Activated T-cell treated with anti-CD3 and anti-CD28 coated beads for 4 hours (primary cell): ENCODE data around the gene SLC13A3.
"Not testable (repeated sequence)": the region's sequence is repeated elsewhere in the genome, so short reads cannot be mapped to it uniquely, and the experiment has no call there.

Experiments used
- DNase-seq: peaks from one replicate; pipeline ENCODE4 v3.0.0-alpha.2; 2020

The SLC13A3 gene

GRCh38 chr20:46681032-46681854, 30.0 kb upstream of the SLC13A3 start:
- DNase-seq: peak; percentile 69

DNA sequence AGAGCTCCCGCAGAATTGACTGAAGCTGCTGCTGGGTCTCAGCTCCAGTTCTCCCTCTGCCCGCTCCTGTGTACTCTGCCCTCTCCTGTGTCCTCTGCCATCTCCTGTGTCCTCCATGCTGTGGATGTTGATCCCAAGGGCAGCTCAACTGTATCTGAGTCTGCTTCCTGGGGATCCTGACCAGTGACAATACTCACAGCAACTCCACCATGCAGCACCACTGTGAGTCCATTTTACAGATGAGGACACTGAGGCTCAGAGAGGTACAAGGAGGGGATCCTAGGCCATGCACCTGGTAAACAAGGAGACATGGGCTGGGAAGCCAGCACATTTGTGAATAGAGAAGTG, 29.4 kb upstream of the SLC13A3 start:
- DNase-seq: no peak

- no peak for DNase-seq
These were observed 27.3 kb upstream of the SLC13A3 start for GRCh38 chr20:46678516-46678915.

DNA sequence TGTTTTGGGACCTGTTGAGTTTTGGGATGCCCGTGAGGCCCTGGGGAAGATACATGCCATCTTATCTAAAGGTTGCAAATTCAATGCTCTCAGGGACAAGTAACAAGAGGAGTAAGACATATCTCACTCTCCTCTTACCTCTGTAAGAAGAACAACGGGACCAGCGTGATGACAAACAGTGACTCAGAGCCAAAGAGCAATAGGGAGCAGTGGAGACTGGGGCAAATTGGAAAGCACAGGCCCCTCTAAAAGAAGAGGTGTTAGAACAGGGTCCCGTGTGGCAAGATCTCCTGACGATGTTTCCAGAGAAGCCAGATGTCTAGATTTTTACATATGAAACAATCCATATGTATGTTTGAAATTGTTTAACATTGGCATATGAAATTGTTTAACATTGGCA, 26.3 kb upstream of the SLC13A3 start:
- no peak for DNase-seq

GRCh38 chr20:46676649-46677316, 25.5 kb upstream of the SLC13A3 start:
- DNase-seq: not testable (repeated sequence)

DNA sequence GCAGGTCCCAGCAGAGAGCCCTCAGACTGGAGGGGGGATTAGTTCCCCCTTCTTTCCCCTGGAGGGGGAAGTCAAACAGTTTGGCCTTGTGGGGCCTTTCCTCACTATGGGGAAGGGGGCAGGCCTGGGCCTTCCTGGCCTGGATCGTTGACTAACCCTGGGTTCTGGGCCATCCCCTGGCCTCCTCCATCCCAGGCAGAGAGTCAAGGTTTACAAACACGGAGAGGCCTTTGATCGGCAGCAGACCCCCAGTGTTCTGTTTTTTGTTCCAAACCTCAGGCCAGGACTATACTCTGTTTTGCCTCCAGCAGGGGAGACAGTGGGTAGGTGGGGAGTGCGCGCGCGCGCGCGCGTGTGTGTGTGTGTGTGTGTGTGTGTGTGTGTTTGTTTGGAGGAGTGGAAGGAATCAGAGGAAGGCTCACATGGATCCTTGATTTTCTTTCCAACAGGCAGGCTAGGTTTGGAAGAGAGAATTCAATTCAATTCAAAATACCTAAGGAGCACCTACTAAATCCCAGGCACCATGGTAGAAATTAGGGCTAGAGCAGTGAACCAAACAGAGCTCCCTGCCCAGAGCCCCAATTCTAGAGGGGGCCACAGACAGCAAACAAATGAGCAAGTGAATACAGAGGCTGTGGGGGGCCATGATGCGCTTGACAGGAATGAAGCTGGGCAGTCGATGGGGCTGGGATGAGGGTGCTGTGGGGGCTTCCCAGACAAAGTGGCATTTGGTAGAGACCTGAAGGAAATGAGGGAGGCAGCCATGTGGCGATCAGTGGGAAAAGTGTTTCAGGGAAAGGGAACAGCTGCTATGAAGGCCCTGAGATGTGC, 23.2 kb upstream of the SLC13A3 start:
- DNase-seq: no peak

DNA sequence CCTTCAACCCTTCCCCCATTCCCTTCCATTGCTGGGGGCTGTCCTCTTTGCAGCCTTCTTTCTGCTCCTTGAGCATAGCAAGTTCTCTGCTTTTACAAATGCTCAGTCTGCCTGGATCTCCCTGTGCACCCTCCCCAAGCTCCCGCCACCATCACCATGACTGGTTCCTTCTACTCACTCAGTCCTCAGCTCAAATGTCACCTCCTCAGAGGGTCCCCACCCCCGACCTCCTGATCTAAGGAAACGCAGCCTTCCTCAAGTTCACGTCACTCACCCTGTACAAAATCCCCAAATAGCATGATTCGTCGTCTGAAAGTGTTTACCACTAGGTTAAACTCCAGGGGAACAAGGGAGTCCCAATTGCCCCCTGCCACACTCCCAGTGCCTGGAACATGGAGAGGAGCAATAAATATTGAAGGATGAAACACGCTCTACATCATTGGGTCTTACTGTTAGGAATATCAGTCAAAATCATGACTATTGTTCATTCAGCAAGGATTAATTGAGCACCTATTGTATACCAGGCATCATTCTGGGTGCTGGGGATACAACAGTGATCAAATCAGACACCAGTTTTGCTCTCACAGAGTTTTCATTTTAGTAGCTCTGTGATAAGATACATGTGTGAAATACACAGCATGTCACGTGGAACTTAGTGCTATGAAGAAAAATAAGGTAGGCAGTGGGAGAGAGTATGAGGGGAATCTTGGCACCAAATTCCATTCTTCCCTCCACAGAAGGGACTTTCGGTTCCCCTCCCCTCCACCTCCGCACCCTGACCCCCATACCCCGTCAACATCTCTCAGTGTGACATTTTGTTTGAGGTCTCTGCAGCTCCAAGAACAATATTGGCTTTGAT, 22.4 kb upstream of the SLC13A3 start:
- no peak for DNase-seq

- DNase-seq: no peak
These were observed 21.4 kb upstream of the SLC13A3 start for GRCh38 chr20:46672543-46673148.

DNA sequence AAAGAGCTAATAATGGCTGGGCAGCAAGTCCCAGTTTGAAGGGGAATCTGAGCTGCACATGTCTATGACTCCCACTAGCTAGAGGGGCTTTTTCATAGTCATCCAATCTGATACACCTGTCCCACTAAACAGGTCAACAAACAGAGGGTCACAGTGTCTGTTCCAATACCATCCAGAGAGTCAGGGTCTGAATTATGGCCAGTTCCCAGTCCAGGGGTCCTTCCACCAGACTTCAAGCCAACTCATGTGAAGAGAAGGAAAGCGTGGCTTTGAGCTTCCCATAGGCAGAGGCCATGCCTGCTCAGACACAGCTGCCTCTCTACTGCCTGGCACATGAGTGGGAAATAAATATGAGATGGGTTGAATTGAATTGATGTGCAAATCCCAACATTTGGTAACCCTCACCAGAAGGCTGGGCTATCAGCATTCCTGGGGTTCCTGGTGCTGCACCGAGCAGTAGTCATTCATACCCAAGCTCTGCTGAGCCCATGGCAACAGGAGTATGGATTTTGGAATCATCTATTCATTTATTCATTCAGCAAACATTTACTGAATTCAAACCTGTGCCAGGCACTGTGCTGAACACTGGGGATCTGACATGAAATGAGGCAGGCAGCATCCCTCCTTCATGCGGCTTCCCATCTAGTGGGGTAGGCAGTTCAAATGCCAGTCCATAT, 20.7 kb upstream of the SLC13A3 start:
- DNase-seq: no peak

DNA sequence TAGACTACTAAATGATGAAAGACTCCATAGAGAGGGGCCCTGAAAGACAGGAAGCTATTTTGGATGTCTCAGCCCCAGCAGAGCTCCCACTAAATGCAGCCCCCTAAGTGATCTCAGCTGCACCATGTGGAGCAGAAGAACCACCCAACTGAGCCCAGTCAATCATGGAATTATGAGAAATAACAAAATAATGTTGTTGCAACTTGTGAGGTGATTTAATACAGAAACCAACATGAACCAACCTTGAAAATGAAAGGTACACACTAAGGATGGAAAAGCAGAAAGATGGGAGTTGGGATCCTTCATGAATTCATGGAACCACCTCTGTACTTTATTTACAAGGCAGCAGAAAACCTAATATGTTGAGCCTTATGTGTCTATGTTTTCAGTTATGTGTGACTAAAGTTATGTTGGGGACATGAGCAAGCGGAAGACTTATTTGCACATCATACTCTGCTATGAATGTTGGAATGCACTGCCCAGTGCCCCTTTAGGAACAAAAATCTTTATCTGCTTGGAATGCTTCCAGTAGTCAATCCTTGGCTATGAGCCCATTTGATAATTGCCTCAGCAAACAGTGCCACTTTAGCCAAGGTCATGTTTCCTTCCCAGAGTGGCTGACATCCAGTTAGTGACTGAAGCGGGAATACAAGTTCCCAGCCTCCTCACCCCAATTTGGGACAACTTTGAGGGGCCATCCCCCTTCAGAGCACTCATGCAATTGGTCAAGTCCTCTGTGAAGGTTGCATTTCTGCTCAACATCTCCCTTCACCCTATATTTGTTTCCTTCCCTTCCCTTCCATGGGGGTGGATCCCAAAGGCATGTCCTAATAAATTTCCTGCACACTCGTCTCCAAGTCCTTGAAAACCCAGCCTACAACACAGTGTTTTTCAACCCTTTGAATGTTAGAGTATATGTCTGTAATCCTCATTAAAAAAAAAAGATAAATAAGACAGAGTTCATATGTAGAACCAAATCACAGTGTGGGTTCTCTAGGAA, 19.6 kb upstream of the SLC13A3 start:
- no peak for DNase-seq

- no peak for DNase-seq
These were observed 18.9 kb upstream of the SLC13A3 start for GRCh38 chr20:46670228-46670584.

DNA sequence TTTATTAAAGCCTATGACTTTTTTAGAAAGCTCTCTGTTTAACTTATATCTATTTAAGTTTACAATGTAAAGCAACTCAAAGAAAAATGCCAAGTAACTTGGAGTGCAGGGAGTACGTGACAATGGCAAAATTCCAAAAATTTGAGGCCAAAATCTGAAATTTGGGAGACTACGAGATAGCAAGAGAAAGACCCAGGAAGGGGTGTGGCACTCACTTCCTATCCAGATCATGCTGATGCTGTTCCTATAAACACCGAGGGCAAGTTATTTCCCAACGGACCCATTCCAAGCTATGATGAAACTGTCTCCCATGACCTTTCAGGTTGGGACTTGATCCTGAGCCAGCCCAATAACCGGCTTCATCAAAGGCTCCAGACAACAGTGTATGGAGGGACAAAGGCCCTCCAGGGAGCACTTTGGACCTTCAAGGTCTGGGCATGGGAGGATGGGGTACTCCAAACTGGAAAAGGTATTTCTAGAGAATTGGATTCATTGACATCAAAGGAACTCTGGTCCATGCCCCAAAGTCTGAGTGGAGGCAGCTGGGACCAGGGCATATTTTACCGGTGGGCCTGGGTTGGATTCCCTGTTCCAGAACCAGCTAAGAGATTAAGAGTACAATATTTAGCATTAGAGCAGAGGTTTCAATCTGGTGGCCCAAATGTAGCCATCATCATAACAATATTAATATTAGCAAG, 15.7 kb upstream of the SLC13A3 start:
- DNase-seq: no peak

DNA sequence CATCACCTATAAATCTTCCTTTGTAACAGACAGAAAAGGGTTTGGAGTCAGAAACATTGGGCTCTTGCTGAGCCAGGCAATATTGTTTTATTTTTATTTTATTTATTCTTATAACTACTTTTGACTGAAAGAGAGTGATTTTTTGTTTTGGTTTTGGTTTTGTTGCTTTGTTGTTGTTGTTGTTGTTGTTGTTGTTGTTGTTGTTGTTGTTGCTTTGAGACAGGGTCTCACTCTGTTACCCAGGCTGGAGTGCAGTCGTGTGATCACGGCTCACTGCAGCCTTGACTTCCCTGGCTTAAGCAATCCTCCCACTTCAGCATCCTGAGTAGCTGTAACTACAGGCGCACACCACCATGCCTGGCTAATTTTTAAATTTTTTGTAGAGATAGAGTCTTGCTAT, 15.0 kb upstream of the SLC13A3 start:
- DNase-seq: no peak

- no peak for DNase-seq
These were observed 14.3 kb upstream of the SLC13A3 start for GRCh38 chr20:46665602-46666001.

DNA sequence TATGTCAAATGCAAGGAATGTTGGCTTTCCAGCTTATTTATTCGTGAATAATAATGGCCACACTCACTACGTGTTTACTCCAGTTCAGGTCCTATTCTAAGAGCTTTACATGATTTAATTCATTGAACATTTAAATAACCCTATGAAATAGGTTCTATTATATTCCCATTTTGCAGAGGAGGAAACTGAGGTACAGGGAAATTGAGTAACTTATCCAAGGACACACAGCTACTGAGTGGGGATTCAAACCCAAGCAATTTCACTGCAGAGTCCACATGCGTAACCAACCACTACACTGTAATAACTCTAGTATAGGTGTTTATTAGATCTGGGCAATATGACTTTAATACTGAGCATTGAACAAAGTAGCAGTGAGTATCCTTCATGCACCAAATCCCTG, 12.3 kb upstream of the SLC13A3 start:
- DNase-seq: no peak

DNA sequence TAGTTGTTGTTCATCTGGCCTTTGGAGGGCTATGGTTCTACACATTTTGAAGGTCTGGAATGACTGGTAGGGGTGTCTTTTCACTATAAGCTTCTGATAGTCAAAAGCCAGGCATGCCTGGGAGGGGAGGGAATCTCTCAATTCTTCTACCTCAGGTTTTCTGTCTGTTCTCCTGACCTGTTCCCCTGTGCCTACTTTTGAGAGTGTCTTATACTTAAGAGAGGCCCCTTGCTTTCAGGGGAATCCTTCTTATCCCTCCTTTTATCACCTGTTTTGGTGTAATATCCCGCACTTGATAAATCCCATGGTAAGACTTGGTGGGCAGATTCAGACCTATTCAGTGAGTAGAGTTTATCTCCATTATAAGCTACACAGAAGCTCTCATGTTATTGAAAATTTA, 10.4 kb upstream of the SLC13A3 start:
- DNase-seq: no peak

- no peak for DNase-seq
These were observed 9.2 kb upstream of the SLC13A3 start for GRCh38 chr20:46660487-46660886.

GRCh38 chr20:46657618-46658017, 6.4 kb upstream of the SLC13A3 start:
- no peak for DNase-seq

- no peak for DNase-seq
These were observed 5.9 kb upstream of the SLC13A3 start for GRCh38 chr20:46657137-46657536.

- DNase-seq: no peak
These were observed 1.4 kb upstream of the SLC13A3 start for GRCh38 chr20:46652699-46653098.
